Eye (tissue), 1 donor: ENCODE results near the gene CSMD2.

Experiments
- DNase-seq: peaks from one replicate; pipeline ENCODE4 v3.0.0-alpha.2; 2015

Gene CSMD2

DNA sequence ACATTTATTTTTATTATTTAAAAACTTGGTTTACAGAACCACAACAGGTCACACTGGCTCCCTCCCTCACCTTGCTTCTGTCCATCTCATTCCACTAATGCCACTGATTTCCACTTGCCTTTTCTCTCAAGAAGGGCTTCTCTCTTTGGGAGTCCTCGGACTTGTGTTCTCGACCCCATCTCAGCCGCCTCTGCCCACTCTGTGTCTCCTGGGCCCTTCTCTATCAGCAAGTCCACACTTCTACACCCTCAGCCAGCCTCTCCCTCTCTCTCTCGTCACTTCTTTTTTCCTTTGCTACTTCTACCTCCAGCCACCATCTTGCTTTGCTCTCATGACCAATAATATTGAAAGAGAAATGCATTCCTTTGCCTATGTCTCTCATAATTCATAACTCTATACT lies 171.7 kb downstream of the CSMD2 start:
- DNase-seq, result no peak

DNA sequence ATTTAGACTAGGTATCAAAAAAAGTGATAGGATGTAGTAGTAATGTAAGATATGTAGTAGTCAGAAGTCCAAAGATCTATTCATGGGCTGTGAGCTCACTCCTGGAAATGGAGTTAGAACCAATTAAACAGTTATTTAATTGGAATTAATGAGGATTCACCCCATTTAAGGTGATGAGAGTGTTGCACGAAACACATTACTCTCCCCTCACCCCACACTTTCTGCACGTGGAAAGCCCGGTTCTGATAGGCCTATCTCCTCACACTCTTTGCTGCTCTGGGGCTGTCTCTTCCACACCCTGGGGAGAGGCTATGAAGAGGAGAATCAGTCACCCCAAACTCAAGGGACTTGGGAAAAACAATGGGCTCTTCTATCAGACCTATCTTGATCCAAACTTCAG lies 174.7 kb downstream of the CSMD2 start:
- DNase-seq, result no peak

DNA sequence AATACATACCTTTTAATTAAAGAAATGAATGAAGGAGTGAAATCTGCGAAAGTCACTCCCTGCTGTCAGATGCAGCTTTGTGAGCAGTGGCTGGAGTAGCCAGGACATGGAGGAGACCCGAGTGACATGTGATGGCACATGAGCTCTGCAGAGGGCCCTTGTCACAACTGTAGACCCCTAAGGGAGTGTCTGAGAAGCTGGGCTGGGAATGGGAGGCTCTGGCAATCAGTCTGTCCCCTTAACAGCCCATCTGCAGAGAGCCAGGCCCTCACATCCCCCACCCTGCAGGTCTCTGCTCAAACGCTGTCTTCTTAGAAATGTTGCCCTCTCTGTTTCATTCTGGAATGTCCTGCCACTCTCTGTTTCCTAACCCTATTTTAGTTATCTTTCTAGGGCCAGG lies 176.9 kb downstream of the CSMD2 start:
- no peak for DNase-seq

DNA sequence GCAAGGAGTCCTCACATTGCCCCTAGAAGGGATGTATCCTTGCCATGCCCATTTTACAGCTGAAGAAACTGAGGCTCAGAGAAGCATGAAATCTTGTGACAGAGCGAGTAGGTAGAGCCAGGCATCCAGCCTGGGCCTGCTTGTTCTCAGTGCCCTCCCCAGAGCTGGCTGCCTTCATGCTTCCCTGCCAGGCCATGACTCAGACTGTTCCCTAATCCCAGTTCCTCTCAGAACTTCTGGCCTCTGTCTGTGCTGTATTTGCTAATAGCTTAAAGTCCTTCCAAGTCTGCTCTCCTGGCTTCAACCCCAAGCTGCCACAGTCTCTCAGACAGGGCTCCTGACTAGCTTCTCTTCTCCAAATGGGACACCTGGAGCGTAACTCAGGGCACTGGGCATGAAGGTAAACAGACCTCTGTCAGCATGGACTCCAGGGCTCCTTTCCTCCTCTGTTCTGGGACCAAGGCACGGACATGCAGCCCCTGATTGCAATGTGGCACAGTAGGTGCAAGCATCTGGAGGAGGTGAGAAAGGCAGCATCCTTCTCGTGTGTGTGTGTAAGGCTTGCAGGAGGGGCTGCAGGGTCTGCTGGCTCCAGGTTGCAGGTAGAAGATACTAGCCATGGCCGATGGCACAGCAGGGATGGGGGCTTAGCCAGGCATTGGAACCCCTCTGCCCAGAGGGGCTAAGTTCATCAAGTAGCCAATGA lies 178.5 kb downstream of the CSMD2 start:
- no peak for DNase-seq

DNA sequence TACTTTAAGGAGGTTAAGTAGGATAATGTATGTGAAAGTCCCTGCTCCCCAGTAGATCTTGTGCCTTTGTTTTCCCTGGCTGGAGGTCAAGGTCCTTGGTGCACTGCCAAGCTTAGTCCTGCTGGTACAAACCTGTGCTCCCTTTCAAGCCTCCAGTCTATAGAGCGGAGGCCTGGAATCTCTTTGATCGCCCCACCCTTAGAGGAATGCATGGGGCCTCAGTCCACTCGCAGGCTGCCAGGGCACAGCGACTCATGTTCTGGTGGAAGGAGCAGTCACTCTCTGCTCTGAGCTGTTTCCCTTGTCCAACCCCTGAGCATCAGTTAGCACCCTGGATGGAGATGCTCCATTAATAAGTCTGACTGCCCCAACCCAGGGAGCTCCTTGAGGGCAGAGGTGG lies 179.4 kb downstream of the CSMD2 start:
- no peak for DNase-seq

DNA sequence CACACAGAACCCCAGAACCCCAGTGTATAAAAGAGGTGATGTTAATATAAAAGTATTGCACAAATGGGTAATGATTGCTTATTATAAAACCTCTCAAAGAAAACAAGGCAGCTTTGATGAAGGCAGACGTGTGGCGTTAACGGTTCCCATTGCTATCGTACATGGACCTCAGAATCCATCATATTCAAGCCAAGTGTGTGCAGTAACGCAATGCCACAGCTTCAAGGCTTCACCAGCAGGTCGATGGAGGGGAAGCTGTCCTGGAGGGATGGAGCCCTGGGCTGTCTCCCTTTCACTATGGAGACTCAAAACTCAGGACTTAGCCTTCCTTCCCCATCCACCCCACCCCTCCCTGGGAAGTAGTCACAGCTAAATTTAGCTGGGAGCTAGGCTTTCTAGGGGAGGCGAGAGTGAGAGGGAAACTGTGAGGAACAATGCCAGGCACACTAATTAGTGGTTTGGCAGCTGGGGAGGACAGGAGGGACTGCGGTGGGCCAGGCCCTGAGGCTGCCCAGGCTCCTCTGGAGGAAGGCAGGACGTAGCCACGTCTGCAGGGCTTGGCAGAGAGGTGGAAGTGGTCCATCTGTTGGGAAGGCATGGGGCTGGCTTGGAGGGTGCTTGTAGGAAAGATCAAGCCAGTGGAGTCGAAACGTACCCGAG lies 180.0 kb downstream of the CSMD2 start:
- peak; percentile 34 for DNase-seq

DNA sequence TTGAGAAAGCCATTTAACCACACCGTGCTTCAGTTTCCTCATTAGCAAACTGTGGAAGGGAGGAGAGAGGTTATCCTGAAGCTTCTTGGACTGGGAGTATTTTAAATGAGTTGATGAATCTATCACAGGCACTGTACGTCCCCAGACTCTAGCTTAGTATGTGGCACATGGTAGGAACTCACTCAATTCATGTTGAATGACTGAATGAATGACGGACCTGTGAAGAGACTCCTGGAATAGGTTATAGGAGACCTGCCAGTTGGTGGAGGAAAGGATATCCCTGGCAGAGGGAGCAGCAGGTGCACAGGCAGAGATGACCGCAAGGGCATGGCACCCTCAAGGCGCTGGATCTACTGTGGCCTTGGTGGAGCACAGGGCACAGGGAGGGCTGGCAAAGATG lies 182.6 kb downstream of the CSMD2 start:
- no peak for DNase-seq

DNA sequence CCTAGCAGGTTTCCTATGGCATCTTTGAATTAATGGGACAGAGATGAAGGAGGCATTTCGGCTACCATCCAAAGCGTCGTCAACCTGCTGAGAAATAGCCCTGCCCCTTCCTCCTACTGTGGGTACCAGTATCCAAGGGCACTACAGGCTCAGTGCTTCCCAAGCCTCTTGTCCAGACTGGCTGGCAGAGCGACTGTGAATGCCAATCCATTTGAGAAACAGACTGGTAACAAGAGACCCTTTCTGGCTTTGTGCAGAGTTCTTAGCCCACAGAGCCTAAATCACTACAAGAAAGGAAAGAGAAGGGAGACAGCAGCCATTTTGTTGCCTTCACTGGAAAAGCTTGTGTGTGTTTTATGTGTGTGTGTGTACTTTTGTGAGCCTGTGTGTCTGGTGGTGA lies 185.7 kb downstream of the CSMD2 start:
- no peak for DNase-seq

DNA sequence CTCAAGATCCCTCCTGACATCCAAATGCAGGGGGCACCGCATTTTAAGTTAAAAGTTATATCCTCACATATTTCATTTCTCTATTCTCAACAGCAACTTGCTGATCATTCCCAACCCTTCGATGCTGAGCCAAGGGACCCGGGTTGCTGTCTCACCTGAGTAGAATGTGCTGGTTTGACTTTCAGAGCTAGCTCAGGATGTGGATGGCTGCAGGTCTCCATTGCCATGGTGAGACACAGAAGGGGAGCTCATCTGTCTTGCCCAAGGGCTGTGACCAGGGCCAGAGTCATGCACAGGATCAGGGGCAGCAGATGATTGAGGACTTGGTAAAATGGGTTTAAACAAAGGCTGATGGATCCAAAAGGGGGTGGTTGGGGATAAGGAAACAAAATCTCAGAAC lies 189.1 kb downstream of the CSMD2 start:
- no peak for DNase-seq

DNA sequence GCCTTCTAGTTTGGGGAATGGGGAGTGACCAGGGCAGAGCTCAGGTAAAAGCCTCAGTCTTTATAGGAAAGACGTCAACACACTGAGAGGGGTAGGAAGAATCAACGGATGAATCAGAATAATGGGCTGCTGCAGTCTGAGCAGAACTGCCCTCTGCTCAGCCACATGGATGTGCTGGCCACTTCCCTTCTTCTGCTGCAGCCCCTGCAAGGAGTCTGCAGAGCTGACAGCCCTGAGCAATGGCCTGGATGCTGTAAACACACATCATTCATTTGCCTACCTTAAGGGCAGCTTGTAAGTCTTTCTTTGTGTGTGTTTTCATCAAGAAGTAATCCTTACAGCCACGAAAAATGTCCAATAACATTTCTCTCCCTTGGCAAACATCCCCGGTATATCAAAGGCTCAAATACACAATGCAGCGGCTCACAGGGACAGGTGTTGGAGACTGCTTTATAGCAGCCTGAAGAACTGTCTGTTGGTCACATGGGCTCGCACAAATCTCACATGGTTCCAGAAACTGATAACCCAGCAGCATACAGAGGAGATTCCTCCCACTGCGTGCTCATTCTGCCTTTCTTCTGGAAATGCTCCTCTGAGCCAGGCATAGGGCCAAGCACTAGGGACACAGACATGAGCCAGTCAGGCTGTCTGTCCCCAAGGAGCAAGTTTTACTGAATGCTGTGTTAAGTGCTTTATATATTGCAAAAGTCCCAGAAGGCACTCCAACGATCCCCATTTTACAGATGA lies 191.1 kb downstream of the CSMD2 start:
- no peak for DNase-seq

DNA sequence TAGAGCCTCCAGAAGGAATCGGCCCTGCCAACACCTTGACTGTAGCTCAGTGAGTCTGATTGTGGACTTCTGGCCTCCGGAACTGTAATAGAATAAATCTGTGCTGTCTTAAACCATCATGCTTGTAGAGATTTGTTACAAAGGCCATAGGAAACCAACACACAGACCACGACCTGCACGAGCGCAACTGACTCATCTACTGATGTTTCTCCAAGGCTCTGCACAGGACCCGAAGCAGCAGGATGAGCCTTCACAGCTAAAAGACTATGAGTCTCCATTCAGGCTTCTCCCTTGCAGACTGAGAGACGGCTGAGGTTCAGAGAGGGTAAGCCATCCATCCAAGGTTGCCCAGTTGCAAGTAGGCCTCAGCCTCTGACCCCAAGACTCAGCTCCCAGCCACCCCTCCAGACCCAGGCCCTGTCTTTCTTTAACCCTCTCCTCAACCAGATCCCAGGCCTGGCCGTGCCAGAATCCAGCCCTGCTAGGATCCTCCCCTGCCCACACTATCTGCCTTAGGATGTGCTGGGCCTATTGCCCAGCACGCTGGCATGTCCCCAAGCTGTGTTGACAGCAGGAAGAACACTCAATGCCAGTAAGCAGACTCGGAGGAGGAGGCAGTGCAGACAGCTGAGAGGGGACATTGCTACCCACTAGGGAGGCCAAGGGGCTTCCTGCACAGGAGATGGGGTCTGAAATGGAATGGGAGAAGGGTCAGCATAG lies 192.2 kb downstream of the CSMD2 start:
- no peak for DNase-seq

DNA sequence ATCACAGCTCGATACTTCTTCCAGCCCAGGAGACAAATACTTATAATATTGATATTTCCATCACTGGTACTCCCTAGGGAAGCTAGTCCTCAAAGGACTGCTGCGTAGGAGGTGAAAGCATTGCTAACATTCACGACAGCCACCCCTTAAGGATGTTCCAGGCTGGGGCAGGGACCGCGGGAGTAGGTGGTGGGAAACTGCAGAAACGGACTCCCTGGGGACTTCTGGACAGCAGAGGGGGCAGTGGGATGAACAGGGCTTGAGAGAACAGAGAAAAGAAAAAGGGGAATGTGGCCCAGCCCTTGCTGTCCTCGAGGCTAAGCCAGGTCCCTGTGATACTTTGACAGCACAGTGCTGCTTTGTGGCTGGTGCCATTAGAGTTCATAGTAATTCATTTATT lies 193.1 kb downstream of the CSMD2 start:
- DNase-seq, result no peak

DNA sequence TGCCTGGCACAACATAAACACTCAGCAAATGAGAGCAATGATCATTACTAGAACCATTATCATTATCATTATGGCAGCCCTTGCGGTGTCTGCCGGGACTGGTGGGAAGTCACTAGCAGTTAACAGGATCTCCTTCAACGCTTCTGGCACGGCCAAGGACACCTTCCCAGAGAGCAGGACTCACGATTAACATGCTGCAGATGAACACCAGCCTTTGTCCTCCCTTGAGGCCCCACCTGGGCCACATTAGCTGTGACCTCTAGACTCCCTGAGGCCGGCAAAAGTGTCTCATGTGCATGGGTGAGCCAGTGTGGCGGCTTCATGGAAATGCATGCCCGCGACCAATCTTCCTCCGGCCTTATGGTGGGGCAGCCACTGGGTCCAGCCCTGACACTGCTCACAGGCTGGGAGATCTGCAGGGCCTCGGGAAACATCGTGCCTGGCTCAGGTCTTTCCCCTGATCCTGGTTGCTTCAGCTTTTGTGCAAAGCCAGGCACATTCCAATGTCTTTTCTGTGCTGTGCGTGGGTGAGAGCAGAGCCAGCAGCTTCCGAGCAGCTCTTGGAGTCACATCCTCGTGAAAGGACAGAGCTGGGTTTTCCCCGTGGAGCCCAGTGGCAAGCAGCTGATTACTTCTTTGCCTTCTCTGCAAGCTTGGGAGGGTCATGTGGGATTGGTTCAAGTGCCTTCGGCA lies 193.9 kb downstream of the CSMD2 start:
- DNase-seq, result peak; percentile 51

DNA sequence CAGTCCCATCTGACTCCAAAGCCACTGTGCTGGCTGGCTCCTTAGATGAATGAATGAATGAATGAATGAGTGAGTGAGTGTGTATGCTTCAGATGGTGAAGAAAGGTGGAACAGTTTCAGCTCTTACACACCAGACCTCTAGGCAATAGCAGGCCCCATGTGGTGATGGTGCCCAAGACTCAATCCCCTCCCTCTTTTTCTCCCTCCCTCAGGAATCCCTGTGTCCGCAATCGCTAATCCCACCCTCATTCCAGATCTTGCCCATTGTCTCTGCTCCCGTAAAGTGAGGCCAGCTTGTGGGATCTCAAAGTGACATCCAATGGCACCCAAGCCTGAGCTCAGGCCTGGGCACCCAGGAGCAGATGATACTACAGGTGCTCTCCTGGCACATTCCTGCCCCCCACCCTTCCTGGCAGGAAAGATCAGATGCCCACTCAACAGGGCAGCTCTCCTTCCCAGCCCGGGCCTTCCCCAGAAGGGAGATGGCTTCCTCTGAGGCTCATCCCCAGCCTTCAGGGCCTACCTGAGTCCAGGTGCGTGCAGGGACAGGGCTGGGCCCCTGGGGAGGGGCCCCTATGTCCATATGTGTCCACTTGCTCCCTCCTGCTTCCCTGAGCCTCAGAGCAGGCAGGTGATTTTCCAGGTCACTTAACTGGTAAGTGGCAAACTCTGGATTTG lies 194.7 kb downstream of the CSMD2 start:
- DNase-seq, result peak; percentile 38

DNA sequence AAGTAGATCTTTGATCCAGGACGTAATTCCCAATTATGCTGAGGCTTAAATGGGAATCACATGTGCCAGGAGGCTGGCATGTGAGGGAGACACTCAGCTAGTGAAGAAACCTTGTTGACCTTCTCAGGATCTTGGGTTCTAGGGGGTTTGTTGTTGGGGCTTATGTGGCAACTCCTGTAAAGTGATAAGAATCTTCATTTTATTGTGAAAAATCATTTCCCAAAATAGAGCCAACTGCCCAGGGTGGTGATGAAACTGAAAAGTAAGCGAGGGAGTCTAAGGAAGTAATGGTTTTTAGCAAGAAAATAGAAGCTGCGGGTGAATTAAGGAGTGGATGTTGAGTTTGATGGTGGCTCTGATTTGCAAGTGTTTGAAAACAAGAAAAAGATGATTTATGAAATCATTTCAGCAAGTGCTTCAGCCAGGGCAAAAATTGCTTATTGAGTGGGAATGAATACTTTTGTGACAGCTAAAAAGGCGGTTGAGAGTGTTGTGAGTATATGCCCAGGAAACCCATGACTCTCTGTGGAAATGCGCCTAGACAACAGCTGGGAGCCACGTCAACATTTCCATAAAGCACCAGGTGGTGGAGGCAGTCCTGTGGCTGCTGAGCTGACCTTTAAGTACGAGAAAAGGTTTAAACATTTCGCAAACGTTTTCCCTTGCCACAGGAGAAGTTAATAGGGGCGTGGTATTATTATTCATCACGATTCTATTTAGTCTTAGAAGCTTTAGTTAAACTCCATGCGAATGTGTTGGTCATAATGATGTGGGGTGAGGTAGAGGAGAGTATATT lies 198.5 kb downstream of the CSMD2 start:
- DNase-seq, result peak; percentile 33

DNA sequence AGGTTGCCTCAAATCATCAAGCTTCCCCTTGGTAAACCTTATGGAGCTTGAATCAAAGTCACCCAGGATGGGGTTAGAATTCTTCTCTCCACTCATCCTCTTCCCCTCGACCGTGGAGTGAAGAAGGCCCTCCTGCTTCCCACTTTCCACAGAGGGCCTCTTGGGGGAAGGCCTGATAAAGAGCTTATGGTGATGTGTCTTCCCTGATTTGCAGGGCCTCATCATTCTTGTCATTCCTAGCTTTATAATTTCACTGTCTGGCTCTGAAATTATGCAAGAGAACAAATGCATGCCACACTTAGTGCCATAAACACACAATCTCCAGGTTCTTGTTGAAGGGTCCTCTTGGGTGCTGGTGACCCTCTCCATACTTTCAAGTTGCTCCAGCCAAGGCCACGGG lies 199.9 kb downstream of the CSMD2 start:
- DNase-seq, result no peak

DNA sequence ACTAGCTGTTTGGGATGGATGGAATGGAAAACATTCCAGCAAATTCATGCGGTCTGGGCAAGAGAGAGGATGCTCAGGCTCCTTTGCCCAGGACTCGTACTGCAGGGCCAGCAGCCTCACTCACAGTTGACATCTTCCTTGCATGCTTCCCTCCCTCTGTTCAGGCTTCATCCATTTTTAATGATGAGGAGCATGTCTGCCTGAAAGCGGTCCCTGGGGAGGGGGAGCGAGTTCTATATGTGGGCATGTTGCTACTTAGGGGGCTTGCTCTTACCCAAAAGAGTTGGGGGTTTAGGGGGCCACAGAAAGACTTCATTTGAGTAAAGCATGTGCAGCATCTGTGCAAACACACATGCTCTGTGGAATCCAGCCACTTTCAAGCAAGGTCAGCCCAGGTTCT lies 203.0 kb downstream of the CSMD2 start:
- peak; percentile 64 for DNase-seq

DNA sequence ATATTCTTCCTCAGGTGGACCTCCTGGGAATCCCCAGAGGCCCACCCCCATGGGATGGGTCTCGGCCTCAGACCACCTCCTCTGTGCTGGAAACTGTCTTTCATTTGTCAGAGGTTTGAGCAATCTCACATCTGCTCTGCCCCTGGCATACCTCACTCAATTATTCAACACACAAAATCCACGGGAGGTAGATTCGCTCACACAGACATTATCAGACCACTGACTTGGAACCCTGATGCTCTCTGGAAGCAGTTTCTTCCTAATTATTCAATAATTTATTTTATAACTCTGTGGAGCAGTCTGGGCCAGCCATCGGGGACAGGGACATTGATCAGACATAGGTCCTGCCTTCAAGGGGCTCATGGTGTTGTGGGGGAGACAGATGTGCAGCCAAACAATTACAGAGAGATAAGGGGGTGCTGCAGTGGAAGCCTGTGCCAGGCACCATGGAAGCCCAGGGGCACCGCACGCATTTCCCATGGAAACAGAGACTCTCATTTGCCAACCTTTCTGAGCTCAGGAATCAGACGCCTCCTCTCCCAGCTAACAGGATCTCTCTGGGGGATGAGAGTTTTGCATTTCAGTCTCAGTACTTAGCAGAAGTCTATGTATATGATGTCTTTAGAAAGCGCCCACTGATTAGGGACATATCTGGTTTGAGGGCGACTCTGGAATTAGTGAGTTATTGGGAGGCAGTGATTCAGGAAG lies 204.7 kb downstream of the CSMD2 start:
- peak; percentile 38 for DNase-seq

DNA sequence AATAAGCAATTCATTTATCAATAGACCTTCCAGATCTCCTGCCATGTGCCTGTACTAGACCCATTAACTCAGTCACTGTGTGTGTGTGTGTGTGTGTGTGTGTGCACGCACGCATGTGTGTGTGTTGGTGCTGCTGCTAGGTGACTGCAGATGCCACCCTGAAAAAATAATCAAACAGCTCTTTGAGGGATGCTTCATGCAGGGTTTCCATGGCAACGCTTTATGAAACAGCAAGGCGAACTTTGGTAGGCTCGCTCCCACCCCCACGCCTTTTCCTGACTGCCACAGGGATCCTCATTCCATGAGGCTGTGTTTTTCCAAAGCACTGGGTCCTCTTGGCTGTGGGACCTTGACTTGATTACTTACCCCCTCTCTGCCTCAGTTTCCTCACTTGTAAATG lies 207.2 kb downstream of the CSMD2 start:
- DNase-seq, result peak; percentile 27

DNA sequence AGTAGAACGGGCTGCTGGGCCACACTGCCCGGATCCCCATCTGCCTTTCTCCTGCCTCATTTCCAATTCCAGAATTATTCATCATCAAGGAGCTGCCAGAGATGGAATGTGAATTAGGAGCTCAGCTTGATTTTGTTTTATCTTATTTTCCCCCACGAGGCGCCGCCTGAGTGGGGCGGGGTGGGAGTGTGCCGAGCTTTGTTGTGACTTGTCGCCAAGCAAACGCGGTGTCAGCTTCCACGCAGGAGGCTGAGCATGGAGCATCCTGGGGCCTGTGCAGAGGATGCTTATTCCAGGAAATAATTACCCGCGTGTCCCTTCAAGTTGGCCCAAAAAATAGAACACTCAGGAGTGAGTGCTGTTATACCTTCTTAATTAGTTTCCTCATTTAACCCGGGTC lies 209.9 kb downstream of the CSMD2 start:
- no peak for DNase-seq

DNA sequence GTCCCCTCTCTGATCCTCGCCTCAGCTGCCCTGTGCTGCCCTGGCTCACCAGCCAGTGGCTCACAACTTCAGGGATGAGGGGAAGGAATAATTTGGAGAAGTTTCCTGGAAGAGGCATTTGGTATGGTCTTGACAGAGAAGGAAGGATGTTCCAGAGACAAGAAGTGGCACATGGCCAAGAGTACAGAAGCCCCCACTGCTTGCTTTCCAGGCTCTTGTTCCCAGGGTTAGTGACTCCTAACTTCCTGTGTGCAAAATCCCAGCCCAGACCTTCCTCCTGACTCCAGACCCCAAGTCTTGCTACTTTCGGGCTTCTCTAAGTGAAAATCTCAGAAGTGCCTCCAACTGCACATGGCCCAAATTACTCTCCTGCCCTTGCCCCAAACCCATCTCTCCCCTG lies 215.5 kb downstream of the CSMD2 start:
- DNase-seq, result no peak
